CD4-positive, alpha-beta T cell treated with Interleukin-17A for 1 hour (primary cell): ENCODE results near the gene LIG4.
A peak's percentile ranks its signal among the peaks of the same experiment; 100 is the strongest.

Source experiments
- DNase-seq: peaks from one replicate; pipeline ENCODE4 v3.0.0-alpha.2; 2020

LIG4 gene

GRCh38 chr13:108193806-108194205 is 21.5 kb downstream of the LIG4 start:
- no peak for DNase-seq

- DNase-seq: no peak
Observed at GRCh38 chr13:108190897-108191296, 24.4 kb downstream of the LIG4 start.

- no peak for DNase-seq
Observed at GRCh38 chr13:108188260-108188659, 27.1 kb downstream of the LIG4 start.

GRCh38 chr13:108185223-108185622 is 30.1 kb downstream of the LIG4 start:
- DNase-seq: no peak

GRCh38 chr13:108182652-108183051 is 32.7 kb downstream of the LIG4 start:
- no peak for DNase-seq

GRCh38 chr13:108178078-108178477 is 37.3 kb downstream of the LIG4 start:
- DNase-seq: no peak

- DNase-seq: peak; percentile 56
Observed at GRCh38 chr13:108176685-108177274, 38.6 kb downstream of the LIG4 start.

GRCh38 chr13:108168929-108169328 is 46.4 kb downstream of the LIG4 start:
- DNase-seq: no peak

- no peak for DNase-seq
Observed at GRCh38 chr13:108166078-108166477, 49.3 kb downstream of the LIG4 start.

- no peak for DNase-seq
Observed at GRCh38 chr13:108158746-108159145, 56.6 kb downstream of the LIG4 start.
